ENCODE data around the gene SFXN1.
"Not testable (repeated sequence)": the region's sequence is repeated elsewhere in the genome, so short reads cannot be mapped to it uniquely, and the experiment has no call there.

SFXN1 gene

DNA sequence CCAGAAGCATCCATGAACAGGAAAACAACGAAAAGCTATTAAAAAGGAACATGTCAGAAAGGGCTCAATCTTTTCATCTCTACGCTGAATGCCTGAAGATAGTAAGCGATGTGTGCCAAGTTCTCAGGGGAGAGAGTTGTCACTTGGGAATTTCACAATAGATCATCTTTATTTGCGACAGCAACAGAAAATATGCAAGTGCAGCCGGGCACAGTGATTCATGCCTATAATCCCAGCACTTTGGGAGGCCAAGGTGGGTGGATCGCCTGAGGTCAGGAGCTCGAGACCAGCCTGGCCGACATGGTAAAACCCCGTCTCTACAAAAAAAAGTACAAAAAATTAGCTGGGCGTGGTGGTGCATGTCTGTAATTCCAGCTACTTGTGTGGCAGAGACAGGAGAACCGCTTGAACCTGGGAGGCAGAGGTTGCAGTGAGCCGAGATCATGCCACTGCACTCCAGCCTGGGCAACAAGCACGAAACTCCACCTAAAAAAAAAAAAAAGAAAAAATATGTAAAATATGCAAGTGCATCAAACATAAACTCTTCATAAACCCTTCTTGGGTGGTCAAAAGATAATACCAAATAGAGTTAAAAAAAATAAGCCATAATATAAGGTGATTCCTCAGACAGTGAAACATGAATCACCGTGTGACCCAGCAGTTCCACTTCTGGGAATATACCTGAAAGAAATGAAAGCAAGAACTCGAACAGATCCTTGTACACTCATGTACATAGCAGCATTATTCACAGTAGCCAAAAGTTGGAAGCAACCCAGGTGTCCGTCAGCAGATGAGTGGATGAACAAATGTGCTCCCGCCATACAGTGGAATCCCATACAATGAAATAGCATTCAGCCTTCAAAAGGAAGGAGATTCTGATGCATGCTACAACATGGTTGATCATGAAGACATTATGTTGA, 16.2 kb downstream of the SFXN1 start:
- no peak for DNase-seq (ENCODE audit: low spot score)

DNA sequence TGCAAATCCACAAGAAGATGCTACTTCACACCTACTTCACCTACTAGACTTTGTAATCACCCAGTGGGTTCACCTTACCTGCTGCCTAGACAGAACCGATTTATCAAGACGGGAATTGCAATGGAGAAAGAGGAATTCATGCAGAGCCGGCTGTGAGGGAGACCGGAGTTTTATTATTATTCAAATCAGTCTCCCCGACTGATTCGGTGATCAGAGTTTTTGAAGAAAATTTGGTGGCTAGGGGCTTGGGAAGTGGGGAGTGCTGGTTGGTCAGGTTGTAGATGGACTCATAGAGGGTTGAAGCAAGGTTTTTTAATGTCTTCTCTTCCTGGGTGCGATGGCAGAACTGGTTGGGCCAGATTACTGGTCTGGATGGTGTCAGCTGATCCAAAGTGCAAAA, 23.4 kb downstream of the SFXN1 start:
- no peak for DNase-seq (ENCODE audit: low spot score)

DNA sequence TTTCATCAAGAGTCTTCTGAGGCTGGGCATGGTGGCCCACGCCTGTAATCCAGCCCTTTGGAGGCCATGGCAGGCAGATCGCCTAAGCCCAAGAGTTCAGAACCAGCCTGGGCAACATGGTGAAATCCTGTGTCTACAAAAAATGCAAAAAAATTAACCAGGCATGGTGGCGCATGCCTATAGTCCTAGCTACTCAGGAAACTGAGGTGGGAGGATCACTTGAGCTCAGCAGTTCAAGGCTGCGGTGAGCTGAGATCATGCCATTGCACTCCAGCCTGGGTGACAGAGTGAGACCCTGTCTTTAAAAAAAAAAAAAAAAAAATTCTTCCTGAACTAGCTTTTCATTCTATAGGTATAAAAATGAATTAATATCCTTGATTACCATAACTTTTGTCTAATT, 29.3 kb downstream of the SFXN1 start:
- not testable (repeated sequence) for DNase-seq (ENCODE audit: low spot score)

GRCh38 chr5:175508896-175509295, 30.5 kb downstream of the SFXN1 start:
- DNase-seq (ENCODE audit: low spot score), result no peak

- DNase-seq (ENCODE audit: low spot score), result no peak
Measured at GRCh38 chr5:175513297-175513696, 34.9 kb downstream of the SFXN1 start.

DNA sequence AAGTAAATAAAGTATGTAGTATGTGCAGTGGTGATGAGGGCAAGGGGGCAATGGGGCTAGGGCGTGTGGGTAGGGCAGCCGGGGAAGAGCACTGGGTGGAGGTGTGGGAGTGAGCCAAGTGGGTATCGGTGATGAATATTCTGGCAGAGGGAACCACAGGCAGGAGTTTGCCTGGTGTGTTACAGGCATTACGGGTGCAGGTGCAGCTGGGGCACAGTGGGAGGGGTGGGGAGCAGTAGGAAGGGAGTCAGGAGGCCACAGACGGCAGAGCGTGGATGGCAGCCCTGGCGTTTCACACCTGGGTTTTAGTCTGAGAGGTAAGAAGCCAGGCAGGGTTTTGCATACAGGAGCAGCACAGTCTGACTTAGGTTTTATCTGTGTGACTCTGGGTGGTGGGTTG, 35.4 kb downstream of the SFXN1 start:
- no peak for DNase-seq (ENCODE audit: low spot score)

GRCh38 chr5:175516933-175517823, 38.8 kb downstream of the SFXN1 start:
- DNase-seq (ENCODE audit: low spot score), result no peak

- DNase-seq (ENCODE audit: low spot score), result no peak
Measured at GRCh38 chr5:175517824-175518450, 39.6 kb downstream of the SFXN1 start.

GRCh38 chr5:175519006-175519405, 40.6 kb downstream of the SFXN1 start:
- no peak for DNase-seq (ENCODE audit: low spot score)

DNA sequence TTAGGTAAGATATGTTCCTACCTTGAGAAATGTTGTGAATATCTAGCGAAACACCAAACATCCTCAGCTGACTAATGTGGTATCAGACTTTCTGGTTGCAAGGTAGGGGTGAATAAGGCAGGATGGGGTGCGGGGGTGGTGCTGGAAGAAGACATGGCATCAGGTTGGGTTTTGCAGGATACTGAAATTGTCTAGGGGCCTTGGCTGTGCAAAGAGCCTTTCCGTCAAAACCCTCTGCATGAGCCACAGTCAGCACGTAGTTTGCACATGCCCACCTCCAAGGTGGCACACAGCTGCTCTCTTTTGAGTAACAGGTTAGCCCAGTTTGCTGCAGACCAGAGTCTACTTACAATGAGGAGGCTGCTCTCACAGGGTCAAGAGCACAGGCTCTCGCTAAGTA, 42.0 kb downstream of the SFXN1 start:
- DNase-seq (ENCODE audit: low spot score), result no peak

DNA sequence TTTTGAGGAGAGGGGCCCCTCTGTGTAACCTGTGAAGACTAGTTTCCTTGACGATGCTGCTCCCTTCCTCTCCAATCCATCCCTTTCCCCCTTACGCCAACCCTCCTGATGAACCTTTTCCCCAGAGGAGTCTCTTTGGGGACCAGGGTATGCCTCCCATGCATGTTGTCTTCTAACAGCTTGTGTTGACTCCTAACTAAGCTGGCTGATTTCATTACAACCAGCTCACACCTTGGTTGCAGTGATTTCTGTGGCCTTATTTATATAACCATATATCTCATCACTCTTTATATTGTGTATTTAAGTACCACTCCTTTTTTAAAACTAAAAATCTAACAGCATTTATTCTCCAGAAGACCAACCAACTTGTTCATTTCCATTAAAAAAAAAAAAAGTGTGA, 42.5 kb downstream of the SFXN1 start:
- DNase-seq (ENCODE audit: low spot score), result no peak

- DNase-seq (ENCODE audit: low spot score), result no peak
Measured at GRCh38 chr5:175521313-175521833, 43.0 kb downstream of the SFXN1 start.

- no peak for DNase-seq (ENCODE audit: low spot score)
Measured at GRCh38 chr5:175523292-175523691, 44.9 kb downstream of the SFXN1 start.

DNA sequence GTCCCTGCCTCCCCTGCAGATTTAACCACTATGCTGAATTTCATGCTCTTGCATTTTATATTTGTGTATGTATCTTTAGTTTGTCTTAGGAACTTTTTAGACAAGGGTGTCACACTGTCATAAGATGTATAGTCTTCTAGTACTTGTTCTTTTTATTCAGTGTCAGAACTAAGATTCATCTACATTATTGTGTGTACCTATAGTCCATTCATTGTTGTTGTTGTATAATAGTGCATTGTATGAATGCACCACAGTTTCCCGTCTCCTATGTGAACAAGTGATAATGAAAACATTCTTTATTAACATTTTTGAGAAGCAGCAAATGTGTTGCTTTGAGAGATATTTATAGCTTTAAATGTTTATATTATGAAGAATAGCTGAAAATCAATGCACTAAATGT, 45.9 kb downstream of the SFXN1 start:
- DNase-seq (ENCODE audit: low spot score), result no peak

DNA sequence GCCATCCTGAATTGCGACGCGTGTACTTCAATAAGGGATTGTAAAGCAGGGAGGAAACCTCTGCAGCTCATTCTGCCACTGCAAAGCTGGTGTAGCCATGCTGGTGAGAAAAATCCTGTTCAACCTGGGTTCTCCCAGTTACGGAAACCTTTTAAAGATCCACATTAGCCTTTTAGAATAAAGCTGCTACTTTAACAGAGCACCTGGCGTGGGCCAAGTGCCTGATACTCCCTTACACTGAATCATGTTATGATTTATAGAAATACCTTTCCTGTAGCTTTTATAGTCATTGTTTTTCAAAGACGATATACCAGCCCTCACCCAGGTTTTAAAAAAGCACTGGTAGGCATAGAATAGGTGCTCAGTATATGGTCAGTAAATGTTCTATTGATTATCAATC, 48.3 kb downstream of the SFXN1 start:
- DNase-seq (ENCODE audit: low spot score), result no peak

- no peak for DNase-seq (ENCODE audit: low spot score)
Measured at GRCh38 chr5:175531361-175531760, 53.0 kb downstream of the SFXN1 start.

DNA sequence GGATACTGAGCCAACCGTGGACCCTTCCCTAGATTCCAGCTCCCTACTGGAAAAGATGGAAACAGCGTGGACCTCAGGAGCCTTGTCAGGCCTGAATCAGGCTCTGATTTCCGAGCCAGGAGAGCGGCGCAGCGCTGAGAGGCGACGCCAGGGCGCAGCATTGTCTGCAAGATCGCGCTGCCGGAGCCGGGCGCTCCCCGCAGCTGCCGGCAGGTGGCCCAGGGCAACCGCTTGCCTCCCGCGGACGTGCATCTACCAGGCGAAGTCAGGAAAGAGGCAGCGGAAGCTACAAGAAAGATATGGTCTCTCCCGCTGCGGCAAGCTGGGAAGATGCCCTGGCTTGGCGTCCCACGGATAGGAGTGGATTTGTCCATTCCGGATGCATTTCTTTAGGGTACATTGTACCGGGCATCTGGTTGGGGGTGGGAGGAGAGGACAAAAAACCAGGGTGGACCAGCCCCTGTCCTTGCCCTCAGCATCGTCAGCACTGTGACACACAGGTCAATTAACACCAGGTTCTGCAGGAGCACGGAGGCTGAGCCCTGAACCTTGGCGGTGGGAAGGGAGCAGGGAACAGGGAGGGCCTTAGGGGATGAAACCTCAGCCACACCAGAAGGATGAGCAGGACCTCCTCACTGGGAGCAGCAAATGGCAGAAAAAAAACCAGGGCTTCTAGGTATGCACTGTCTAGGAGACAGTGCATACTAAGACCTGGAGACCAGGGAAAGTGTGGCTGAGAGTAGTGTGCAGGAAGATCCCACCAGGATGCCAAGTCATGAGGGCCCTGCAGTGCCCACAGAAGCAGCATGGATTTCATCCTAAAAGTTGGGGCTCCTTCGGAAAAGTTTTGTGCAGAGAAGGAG, 55.9 kb downstream of the SFXN1 start:
- peak; percentile 84 for DNase-seq (ENCODE audit: low spot score)

- DNase-seq (ENCODE audit: low spot score), result not testable (repeated sequence)
Measured at GRCh38 chr5:175535331-175535730, 57.0 kb downstream of the SFXN1 start.

DNA sequence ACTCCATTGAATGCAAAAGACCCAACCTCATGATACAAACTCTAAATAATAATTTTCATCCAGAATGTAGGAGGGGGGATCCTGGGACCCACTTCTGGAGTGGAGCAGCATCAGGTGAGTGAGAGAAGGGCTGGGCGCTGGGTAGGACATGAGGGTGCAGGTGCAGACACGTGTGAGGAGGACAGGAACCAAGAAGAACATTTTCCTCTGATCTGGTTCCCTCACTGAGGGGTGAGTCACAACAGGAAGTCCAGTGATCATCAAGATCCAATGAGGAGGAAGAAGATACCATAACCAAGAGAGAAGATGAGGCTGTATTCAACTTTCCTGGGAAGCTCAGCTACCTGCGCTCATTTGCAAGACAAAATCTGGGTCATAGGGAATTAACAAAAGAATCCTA, 57.4 kb downstream of the SFXN1 start:
- no peak for DNase-seq (ENCODE audit: low spot score)

DNA sequence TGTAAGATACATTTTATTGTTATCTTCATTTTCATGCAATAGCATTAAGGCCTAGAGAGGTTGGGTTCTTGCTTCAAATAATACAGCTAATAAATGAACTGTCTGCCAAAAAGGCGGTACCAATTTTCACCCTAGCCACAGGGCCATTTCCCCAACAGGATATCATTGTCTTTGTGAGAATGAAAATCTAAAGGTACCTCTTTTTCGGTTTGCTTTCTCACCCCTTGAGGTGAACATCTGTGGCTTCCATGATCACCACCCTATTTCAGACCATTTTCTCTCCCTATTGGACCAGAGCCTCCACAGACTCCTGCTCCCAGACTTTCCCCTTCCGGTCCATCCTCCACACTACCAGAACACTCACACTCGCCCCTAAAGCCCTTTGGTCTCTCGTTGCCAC, 60.2 kb downstream of the SFXN1 start:
- DNase-seq (ENCODE audit: low spot score), result no peak

GRCh38 chr5:175539936-175540335, 61.6 kb downstream of the SFXN1 start:
- no peak for DNase-seq (ENCODE audit: low spot score)

All from cerebellar cortex (tissue), 1 donor.